Spinal cord (tissue), 10 donors: ENCODE data around the gene ZNF518A. TPM values are rescaled to one million over a fixed set of nuclear protein-coding genes. Genes with fewer than 3 reads are reported as not detected.
A peak's percentile ranks its signal among the peaks of the same experiment; 100 is the strongest.

ENCODE experiments used
- DNase-seq, 6 donors: peaks; one replicate each; pipeline versions ENCODE4 v3.0.0 to v3.0.0-alpha.2; 2013 to 2015; ENCODE audit warnings: low spot score in 6 of 6, low read depth in 4 of 6
- H3K27ac ChIP-seq: one replicate; pipeline ENCODE4 v1.5.1; 2013; ENCODE audit warnings: low read depth, low read length, control low read depth
- H3K27me3 ChIP-seq: one replicate; pipeline ENCODE4 v1.6.1; 2013; ENCODE audit warnings: low read length; ENCODE audit not compliant: control insufficient read depth, insufficient read depth
- H3K36me3 ChIP-seq: one replicate; pipeline ENCODE4 v1.6.1; 2013; ENCODE audit warnings: low read length; ENCODE audit not compliant: control insufficient read depth, insufficient read depth
- H3K4me1 ChIP-seq: one replicate; pipeline ENCODE4 v1.6.1; 2013; ENCODE audit warnings: low read length; ENCODE audit not compliant: control insufficient read depth, insufficient read depth
- H3K4me3 ChIP-seq: one replicate; pipeline ENCODE4 v1.5.1; 2013; ENCODE audit warnings: low read depth, low read length, control low read depth
- H3K9me3 ChIP-seq: one replicate; pipeline ENCODE4 v1.6.1; 2013; ENCODE audit warnings: low read length; ENCODE audit not compliant: control insufficient read depth, insufficient read depth
- WGBS: methylation state at CpG from one replicate; pipeline ENCODE4 v1.1.5; 2013; ENCODE audit warnings: missing lambda C conversion rate; ENCODE audit not compliant: insufficient coverage; 5-methylcytosine and 5-hydroxymethylcytosine counted together
- polyA plus RNA-seq, 2 donors: library from polyadenylated mRNA; unstranded; fragments of 120-200 nt; gene quantifications; one replicate each; pipeline ENCODE4 v1.2.1, GENCODE V29; 2013; ENCODE audit not compliant: insufficient read length in 2 of 2
- total RNA-seq, 2 donors: library from RNA; depleted of rRNA in 1 of 2; stranded (reverse); fragments of 120-200 nt in 1 of 2; fragments of >200 nt in 1 of 2; gene quantifications; one replicate each; pipeline versions ENCODE4 v1.2.3 to v1.2.4, GENCODE V29; 2013 to 2014
- donor health status: healthy.

Gene ZNF518A
- total and polyA plus RNA-seq, 4 donors: 28.3 to 82.6 (median 34.3) TPM

DNA sequence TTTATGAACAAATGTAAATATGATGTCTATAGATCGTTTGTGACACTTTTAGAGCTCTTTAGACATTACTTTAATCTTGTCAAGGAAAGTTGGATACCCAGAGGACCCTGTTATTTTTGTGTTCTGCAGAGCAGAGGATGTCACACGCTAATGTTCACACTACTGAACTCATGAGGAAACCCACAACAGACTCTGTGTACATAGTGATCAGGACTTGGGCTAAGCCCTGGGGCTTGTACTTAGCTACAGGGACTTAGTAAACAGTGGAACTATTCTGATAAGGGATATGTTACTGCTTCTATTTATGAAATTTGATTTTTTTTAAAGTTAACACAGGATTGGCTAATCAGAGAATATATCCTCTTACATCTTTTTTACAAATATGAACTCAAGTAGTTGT lies 36.1 kb upstream of the ZNF518A start:
- Histone ChIP-seq H3K27me3 (peaks cover 53% of the 10 kb centered on the region), H3K4me1 (peaks cover 5% of the 10 kb centered on the region), H3K9me3 (no peaks in the 10 kb centered on the region), H3K4me3 (no peak overlapping the region), H3K27ac (no peak overlapping the region), H3K36me3 (no peaks in the 10 kb centered on the region)
- 67% methylated on average over 1 of the region's 2 CpGs for WGBS
- no peak for DNase-seq

DNA sequence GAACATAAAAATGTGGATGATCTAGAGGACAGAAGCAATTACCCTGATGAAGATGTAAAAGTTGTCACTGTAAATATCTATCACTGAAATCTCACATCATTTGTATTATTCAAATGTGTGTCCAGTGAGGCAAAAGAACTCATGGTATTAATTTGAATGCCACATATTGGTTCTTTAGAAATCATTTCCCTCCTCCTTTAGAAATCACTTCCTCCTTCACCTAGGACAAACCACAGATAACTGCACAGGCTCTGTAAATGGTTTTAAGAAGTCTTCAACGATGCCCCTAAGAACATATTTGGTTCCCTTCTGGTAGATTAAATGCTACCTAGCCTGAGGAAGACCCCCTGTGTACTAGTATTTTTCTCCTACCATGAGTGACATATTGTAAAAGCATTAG lies 33.1 kb upstream of the ZNF518A start:
- Histone ChIP-seq H3K4me1 (no peaks in the 10 kb centered on the region), H3K36me3 (no peaks in the 10 kb centered on the region), H3K9me3 (no peaks in the 10 kb centered on the region), H3K27ac (no peak overlapping the region), H3K27me3 (peaks cover 62% of the 10 kb centered on the region), H3K4me3 (no peak overlapping the region)
- no peak for DNase-seq
- no CpG with 5 or more reads among the region's 1 CpG for WGBS

DNA sequence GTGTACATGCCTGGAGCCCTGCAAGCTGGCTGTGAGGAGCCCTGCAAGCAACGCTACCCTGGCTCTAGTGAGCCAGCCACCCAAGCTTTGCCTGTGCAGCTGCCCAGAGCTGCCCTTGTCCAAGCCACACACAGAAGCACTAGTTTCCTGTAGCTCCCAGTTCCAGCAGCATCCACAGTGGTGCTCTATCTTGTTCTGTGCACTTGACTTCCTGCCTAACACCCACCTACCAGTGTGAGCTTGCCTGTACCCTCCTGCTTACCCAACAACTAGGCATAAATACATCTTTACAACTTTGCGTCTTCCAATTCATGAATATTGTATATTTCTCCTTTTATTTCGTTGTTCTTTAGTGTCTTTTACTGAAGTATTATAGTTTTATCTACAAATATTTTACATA lies 32.2 kb upstream of the ZNF518A start:
- 80% methylated on average over 1 of the region's 3 CpGs for WGBS
- peaks cover 57% of the 10 kb centered on the region for H3K27me3 ChIP-seq

DNA sequence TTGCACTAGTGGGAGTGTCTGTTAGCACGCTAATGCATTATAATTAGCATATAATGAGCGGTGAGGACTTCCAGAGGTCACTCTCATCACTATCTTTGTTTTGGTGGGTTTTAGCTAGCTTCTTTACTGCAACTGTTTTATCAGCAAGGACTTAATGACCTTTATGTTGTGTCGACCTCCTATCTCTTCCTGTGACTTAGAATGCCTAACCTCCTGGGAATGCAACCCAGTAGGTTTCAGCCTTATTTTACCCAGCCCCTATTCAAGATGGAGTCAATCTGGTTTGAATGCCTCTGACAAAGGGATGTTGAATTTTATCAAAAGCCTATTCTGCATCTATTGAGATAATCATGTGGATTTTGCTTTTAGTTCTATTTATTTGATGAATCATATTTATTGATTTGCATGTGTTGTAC lies 22.5 kb upstream of the ZNF518A start:
- Histone ChIP-seq H3K27me3 (peaks cover 9% of the 10 kb centered on the region), H3K4me3 (no peak overlapping the region), H3K36me3 (no peaks in the 10 kb centered on the region), H3K4me1 (no peaks in the 10 kb centered on the region), H3K27ac (no peak overlapping the region), H3K9me3 (no peaks in the 10 kb centered on the region)
- no peak for DNase-seq
- 80% methylated on average over 1 of the region's 3 CpGs for WGBS

More for the DNA sequence above, 32.2 kb upstream of the ZNF518A start:
- no peaks in the 10 kb centered on the region for H3K9me3 ChIP-seq
- H3K36me3 ChIP-seq: no peaks in the 10 kb centered on the region
- H3K27ac ChIP-seq: no peak overlapping the region
- DNase-seq: no peak
- H3K4me1 ChIP-seq: no peaks in the 10 kb centered on the region
- no peak overlapping the region for H3K4me3 ChIP-seq

DNA sequence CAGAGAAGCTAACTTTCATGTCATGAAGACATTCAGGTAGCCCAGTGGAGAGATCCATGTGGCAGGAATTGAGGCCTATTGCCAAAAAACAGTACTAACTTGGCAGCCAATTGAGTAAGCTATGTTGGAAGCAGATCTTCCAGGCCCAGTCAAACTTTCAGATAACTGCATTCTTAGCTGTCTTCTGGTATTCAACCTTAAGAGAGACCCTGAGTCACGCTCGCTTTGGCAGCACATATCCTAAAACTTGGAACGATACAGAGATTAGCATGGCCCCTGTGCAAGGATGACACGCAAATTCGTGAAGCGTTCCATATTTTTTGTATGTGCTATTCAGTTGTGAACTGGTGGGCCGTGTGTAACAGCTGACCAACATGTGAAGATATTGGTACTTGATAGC lies 17.6 kb upstream of the ZNF518A start:
- Histone ChIP-seq H3K4me3 (no peak overlapping the region), H3K4me1 (no peaks in the 10 kb centered on the region), H3K27me3 (peaks cover 7% of the 10 kb centered on the region), H3K9me3 (no peaks in the 10 kb centered on the region), H3K36me3 (no peaks in the 10 kb centered on the region), H3K27ac (no peak overlapping the region)
- WGBS: 92% methylated on average over 6 of the region's 7 CpGs
- DNase-seq: no peak

DNA sequence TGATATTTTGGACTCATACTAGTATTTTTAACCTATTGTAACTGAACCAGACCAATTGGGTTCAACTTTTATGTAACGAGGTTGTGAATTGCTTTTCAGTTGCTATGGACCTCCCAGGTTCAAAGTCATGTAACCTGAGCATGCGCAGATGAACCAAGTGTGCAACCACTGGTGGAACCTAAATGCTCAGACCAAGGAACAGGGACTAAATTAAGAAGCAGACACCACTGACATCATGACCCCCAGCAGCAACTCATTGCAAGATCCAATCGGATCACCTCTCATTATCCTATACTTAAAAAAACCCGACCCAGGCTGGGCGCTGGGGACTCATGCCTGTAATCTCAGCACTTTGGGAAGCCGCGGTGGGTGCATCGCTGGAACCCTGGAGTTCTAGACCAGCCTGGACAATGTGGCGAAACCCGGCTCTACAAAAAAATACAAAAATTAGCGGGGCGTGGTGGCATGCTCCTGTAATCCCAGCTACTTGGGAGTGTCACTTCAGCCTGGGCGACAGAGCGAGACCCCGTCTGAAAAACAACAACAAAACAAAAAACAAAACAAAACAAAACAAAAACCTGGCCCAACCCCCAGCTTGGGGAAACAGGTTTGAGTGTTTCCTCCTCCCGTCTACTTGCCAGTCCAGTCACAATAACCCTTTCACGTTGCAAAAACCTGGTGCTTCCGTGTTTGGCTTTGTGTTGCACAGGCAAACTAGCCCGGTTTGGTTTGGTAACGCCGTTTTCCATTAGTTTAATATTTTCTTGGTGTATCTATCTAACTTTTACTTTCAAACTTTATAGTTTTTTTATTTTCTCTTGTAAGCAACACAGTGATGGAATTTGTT lies 11.3 kb upstream of the ZNF518A start:
- no peak overlapping the region for H3K27ac ChIP-seq
- H3K36me3 ChIP-seq: no peaks in the 10 kb centered on the region
- H3K27me3 ChIP-seq: peaks cover 14% of the 10 kb centered on the region
- H3K9me3 ChIP-seq: no peaks in the 10 kb centered on the region
- H3K4me1 ChIP-seq: no peaks in the 10 kb centered on the region
- H3K4me3 ChIP-seq: no peak overlapping the region
- WGBS: 93% methylated on average over 14 of the region's 21 CpGs
- no peak for DNase-seq

DNA sequence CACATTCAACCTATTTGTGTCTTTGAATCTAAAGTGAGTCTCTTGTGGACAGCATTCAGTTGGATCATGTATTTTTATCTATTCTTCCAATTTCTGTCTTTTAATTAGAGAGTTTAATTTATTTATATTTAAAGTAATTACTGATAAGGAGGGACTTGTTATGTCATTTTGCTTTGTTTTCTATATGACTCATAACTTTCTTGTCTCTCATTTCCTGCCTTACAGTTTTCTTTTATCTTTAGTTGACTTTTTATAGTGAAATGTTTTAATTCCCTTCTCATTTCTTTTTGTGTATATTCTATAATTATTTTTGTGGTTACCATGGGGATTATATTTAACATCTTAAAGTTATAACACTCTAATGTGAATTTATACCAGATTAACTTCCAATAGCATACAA lies 7.3 kb upstream of the ZNF518A start:
- no peaks in the 10 kb centered on the region for H3K4me1 ChIP-seq
- no peak for DNase-seq
- H3K9me3 ChIP-seq: no peaks in the 10 kb centered on the region
- no peak overlapping the region for H3K4me3 ChIP-seq
- H3K27me3 ChIP-seq: peaks cover 31% of the 10 kb centered on the region
- H3K36me3 ChIP-seq: no peaks in the 10 kb centered on the region
- H3K27ac ChIP-seq: no peak overlapping the region

DNA sequence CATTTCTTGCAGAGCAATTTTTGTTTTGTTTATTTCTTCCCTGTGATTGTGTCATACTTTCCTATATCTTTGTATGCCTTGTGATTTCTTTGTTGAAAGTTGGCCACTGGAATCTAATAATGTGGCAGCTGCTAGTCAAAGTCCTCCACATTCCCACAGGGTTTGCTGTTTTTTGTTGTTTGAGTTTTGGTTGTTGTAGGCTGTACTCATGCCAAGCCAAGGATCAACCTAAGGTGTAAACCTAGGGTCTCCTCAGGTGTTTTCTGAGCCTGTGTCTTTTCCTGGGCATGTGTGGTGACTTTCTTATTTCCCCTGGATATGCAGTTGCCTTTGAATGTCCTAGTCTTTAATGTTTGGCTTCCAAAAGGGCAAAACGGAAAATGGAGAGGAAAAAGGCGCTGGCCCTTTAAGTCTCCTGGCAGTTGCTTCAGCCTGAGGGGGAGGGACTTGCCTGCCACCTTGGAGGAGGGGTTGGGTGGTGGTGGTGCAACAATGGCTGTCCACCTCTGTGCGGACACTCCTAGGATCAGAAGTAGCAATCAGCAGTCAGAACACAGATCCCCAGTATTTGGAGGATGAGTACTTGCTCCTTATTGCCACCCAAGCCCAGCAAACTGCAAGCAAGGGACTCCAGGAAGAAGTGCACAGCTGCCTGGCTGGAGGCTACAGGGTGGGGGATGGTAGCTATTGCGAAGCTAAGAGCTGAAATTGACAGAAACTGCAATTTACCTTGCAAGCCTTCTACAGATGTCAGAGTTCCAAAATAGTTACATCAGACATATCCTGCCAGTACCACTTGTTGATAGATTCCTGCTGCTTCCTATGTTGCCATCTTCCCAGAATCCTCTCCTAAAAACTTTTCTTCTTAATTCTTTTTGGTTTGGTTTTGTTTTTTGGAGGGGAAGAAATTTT lies 5.6 kb upstream of the ZNF518A start:
- Histone ChIP-seq H3K4me3 (peak overlapping the region; percentile 29), H3K27me3 (peaks cover 34% of the 10 kb centered on the region), H3K36me3 (no peaks in the 10 kb centered on the region), H3K27ac (peak overlapping the region; percentile 15), H3K4me1 (peaks cover 2% of the 10 kb centered on the region), H3K9me3 (no peaks in the 10 kb centered on the region)
- peak in 2 of 6 donors; percentile 9 to 32 for DNase-seq
- WGBS: 20% methylated on average over 2 of the region's 4 CpGs

DNA sequence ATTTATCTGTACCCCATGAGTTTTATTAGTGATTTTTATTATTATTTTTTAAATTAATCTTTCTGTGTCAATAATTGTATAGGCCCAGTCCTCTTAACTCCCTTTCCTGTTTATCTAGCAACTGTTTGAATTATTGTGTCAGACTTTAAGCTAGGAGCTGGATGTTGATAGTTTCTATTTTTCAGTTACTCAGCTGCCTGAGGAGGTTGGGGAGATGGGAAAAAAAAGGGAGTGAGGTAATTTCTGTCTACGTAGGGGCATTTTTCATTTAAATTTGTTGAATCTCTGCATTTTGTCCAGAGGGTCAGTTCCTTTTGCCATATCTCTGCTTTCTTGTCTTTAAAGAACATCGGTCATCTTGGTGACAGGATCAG lies 5.0 kb upstream of the ZNF518A start:
- Histone ChIP-seq H3K9me3 (no peaks in the 10 kb centered on the region), H3K4me1 (peaks cover 3% of the 10 kb centered on the region), H3K4me3 (no peak overlapping the region), H3K27me3 (peaks cover 31% of the 10 kb centered on the region), H3K27ac (no peak overlapping the region), H3K36me3 (no peaks in the 10 kb centered on the region)
- WGBS: 80% methylated on average over 1 of the region's 2 CpGs
- DNase-seq: no peak
